GM20000 (cell line): Measurements from ENCODE around the gene SCGB1C1.

Experiments
- DNase-seq: peaks from one replicate; pipeline ENCODE4 v3.0.0; 2012; ENCODE audit warnings: low spot score
- CTCF ChIP-seq: IDR thresholded peaks from 2 replicates; pipeline ENCODE4 v1.5.1; 2012; ENCODE audit warnings: mild to moderate bottlenecking, control low read depth; ENCODE audit errors: extremely low read depth, missing control alignments

SCGB1C1 gene

GRCh38 chr11:224424-224823 is 31.5 kb downstream of the SCGB1C1 start:
- DNase-seq, result no peak
- no peak for TF ChIP-seq CTCF

GRCh38 chr11:225734-226453 is 33.0 kb downstream of the SCGB1C1 start:
- TF ChIP-seq CTCF, result no peak
- no peak for DNase-seq

GRCh38 chr11:227824-228379 is 35.0 kb downstream of the SCGB1C1 start:
- TF ChIP-seq CTCF, result no peak
- DNase-seq, result no peak

- TF ChIP-seq CTCF, result no peak
- no peak for DNase-seq
Measured at GRCh38 chr11:230431-230830, 37.6 kb downstream of the SCGB1C1 start.

GRCh38 chr11:232783-233565 is 40.1 kb downstream of the SCGB1C1 start:
- no peak for TF ChIP-seq CTCF
- DNase-seq, result no peak

GRCh38 chr11:235180-235579 is 42.3 kb downstream of the SCGB1C1 start:
- no peak for DNase-seq
- no peak for TF ChIP-seq CTCF

- DNase-seq, result peak; percentile 63
- TF ChIP-seq CTCF, result no peak
Measured at GRCh38 chr11:235609-235996, 42.7 kb downstream of the SCGB1C1 start.
